ENCODE data around the gene TTLL3. TPM values are rescaled to one million over a fixed set of nuclear protein-coding genes. Genes with fewer than 3 reads are reported as not detected.

Gene TTLL3
- total RNA-seq, 1 donor from 2014 or later, result 37.3 TPM

- ATAC-seq, result no peak
- no peaks in the 10 kb centered on the region for H3K36me3 ChIP-seq
- no peak overlapping the region for H3K4me3 ChIP-seq
- peaks cover 27% of the 10 kb centered on the region for H3K4me1 ChIP-seq
- H3K9me3 ChIP-seq, result no peaks in the 10 kb centered on the region
- no peak overlapping the region for H3K27ac ChIP-seq
- no peaks in the 10 kb centered on the region for H3K27me3 ChIP-seq
- no peak for DNase-seq
- intact Hi-C loops (cut with DNase I), result no loop called here
- TF ChIP-seq CTCF (IDR thresholded peaks at IDR 0.05), result no peak
Measured at GRCh38 chr3:9861201-9861600, 51.1 kb downstream of the TTLL3 start.

GRCh38 chr3:9861626-9862130 lies 51.6 kb downstream of the TTLL3 start:
- no peak for TF ChIP-seq CTCF (IDR thresholded peaks at IDR 0.05)
- no peak for DNase-seq
- peak; percentile 50 for ATAC-seq
- Histone ChIP-seq H3K9me3 (no peaks in the 10 kb centered on the region), H3K4me3 (no peak overlapping the region), H3K27ac (no peak overlapping the region), H3K4me1 (peaks cover 27% of the 10 kb centered on the region), H3K27me3 (no peaks in the 10 kb centered on the region), H3K36me3 (no peaks in the 10 kb centered on the region)
- intact Hi-C loops (cut with DNase I), result no loop called here

- Histone ChIP-seq H3K36me3 (no peaks in the 10 kb centered on the region), H3K27me3 (no peaks in the 10 kb centered on the region), H3K27ac (no peak overlapping the region), H3K4me3 (peak overlapping the region; percentile 23), H3K9me3 (no peaks in the 10 kb centered on the region), H3K4me1 (peaks cover 27% of the 10 kb centered on the region)
- ATAC-seq (peak; percentile 77), DNase-seq (peak; percentile 80)
- intact Hi-C loops (cut with DNase I), result no loop called here
- TF ChIP-seq CTCF (IDR thresholded peaks at IDR 0.05), result peak; percentile 42
Measured at GRCh38 chr3:9862391-9863057, 52.5 kb downstream of the TTLL3 start.

- no peak overlapping the region for H3K27ac ChIP-seq
- peak overlapping the region; percentile 23 for H3K4me3 ChIP-seq
Measured at GRCh38 chr3:9863058-9863772, 53.2 kb downstream of the TTLL3 start.

More at GRCh38 chr3:9863058-9863772, 53.2 kb downstream of the TTLL3 start:
- DNase-seq (no peak), ATAC-seq (no peak)
- peaks cover 27% of the 10 kb centered on the region for H3K4me1 ChIP-seq
- intact Hi-C loops (cut with DNase I), result no loop called here
- no peaks in the 10 kb centered on the region for H3K9me3 ChIP-seq
- no peak for TF ChIP-seq CTCF (IDR thresholded peaks at IDR 0.05)
- H3K27me3 ChIP-seq, result no peaks in the 10 kb centered on the region
- no peaks in the 10 kb centered on the region for H3K36me3 ChIP-seq

All from upper lobe of right lung (tissue), 1 donor.